ENCODE results near the gene STX12.

Gene STX12

GRCh38 chr1:27872059-27872801, 99.2 kb downstream of the STX12 start, which contains the start of gene THEMIS2:
Gene THEMIS2, plus strand, starts transcription at chr1:27872544. Its CDS starts 28 bp downstream, at chr1:27872572.
- peak; percentile 13 for DNase-seq

DNA sequence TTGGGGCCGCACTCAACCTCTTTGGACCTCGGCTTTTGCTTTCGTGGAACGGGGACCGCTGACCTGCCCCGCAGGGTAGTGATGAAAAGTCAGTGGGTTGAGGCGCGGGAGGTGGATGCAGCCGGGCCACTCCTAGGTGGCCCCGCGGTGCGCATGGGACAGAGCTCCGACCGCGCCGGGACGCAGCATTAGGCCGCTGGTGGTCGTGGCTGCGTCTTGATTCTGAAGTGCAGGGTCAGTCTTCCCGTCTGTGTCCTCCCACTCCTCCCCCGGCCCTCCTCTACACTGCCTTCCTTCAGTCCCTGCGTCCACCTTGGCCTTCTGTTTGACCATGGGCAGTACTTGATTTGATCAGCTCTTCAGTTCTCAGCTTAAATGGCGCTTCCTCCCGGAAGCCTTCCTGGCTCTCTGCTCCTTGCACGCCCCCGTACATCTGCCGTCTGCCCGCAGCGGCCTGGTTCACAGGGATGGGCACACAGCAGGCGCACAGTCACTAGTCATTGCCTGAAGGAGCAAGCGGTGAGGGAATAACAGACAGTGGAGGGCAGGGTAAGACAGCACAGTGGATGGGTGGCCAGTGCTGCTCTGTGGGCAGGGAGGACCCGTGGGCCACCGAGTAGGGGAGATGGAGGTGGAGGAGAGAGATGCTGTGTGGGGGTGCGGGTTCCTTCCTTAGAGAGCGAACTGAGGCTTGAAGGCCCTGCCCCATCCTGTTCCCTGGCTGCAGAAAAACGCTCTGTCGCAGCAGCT, 100.0 kb downstream of the STX12 start:
- DNase-seq = no peak

DNA sequence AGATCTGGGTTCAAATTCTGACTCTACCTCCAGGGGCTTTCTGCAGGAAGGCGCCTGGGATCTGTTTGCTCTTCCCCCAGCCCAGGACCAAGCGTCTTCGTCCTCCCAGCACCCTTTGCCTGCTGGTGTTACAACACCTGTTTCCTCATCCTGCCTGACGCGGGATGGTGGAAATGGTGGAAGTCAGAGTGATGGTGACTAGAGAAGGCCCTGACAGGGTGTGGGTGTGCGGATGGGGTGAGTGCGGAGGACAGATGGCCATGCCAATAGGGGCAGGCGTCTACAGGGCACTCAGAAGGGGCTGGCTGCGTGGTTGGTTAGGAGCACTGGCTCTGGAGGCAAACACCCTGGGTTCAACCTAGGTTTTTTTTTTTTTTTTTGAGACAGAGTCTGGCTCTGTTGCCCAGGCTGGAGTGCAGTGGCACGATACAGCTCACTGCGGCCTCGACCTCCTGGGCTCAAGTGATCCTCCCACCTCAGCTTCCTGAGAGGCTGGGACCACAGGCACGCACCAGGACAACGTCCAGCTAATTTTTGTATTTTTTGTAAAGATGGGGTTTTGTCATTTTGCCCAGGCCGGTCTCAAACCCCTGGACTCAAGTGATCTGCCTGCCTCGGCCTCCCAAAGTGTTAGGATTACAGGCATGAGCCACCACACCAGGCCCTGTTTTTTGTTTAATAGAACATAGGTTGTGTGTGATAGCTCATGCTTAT, 100.8 kb downstream of the STX12 start:
- DNase-seq = no peak

Measured in NCI-H226 (cell line).